K562 (cell line): ENCODE measurements around the gene ANKRD11. TPM values are rescaled to one million over a fixed set of nuclear protein-coding genes. Genes with fewer than 3 reads are reported as not detected.

Source experiments
- ATAC-seq: fragments of 200-7000 bp; cut with Tn5 transposase; 3 replicates; pipeline ENCODE4 v1.9.1; 2020; ENCODE audit warnings: moderate library complexity
- BruUV-seq: library from RNA; stranded (reverse); fragments of 400-500 nt; replicated peaks from 2 replicates; lab custom pipeline; 2021; lab: Mats Ljungman, UMichigan
- CTCF ChIA-PET: fragments of 300-600 bp; formaldehyde crosslinking; extraction: SDS; loops from one replicate; lab custom pipeline; 2021; ENCODE audit warnings: low intra/inter-chr PET ratio; lab: Yijun Ruan, JAX
- POLR2A ChIA-PET: fragments of 300-600, 350-650 bp; sonication (Branson Sonifier 250); formaldehyde crosslinking; extraction: SDS; loops from one replicate; lab custom pipeline; 2021; ENCODE audit warnings: antibody characterized with exemption, inconsistent platforms; lab: Yijun Ruan, JAX
- DNase-seq, 4 experiments: peaks; one replicate each; pipeline versions ENCODE4 v3.0.0 to v3.0.0-alpha.2; 2011 to 2018; ENCODE audit warnings: low spot score in 3 of 4, mixed read lengths in 3 of 4; ENCODE audit errors: extremely low read depth in 1 of 4
- FAIRE-seq: peaks from 2 replicates; lab custom pipeline; 2011; peaks lifted over from hg19 to GRCh38; lab: Jason Lieb, UNC
- H2AFZ ChIP-seq: 2 replicates; pipeline ENCODE4 v1.6.0; 2011; ENCODE audit warnings: low read depth, low read length, control low read depth, inconsistent platforms
- H3K27ac ChIP-seq: fragments of 200-600 bp; 3 replicates; pipeline ENCODE4 v1.8.0; 2011; ENCODE audit warnings: low read depth, mild to moderate bottlenecking, control low read depth, inconsistent platforms, low read length, moderate library complexity, mixed read lengths; ENCODE audit errors: extremely low read depth
- H3K27me3 ChIP-seq, 2 experiments: fragments of 300-600 bp in 1 of 2; 2 replicates in 1 of 2; 3 replicates in 1 of 2; pipeline versions ENCODE4 v1.6.0 to v1.8.0; 2011; ENCODE audit warnings: inconsistent platforms in 2 of 2, low read length in 2 of 2, mild to moderate bottlenecking in 1 of 2, mixed read lengths in 1 of 2, moderate library complexity in 1 of 2; ENCODE audit not compliant: control insufficient read depth in 2 of 2, insufficient read depth in 2 of 2
- H3K36me3 ChIP-seq: fragments of 300-600 bp; 3 replicates; pipeline ENCODE4 v1.8.0; 2011; ENCODE audit warnings: mild to moderate bottlenecking, low read length, inconsistent platforms; ENCODE audit not compliant: control insufficient read depth, insufficient read depth
- H3K4me1 ChIP-seq, 2 experiments: fragments of 200-600 bp in 1 of 2; replicated peaks in 1 of 2; 2 replicates in 1 of 2; 3 replicates in 1 of 2; pipeline versions ENCODE4 v1.5.1 to v1.8.0; 2011; ENCODE audit warnings: inconsistent platforms in 2 of 2, low read length in 2 of 2, mild to moderate bottlenecking in 1 of 2, mixed read lengths in 1 of 2, moderate library complexity in 1 of 2; ENCODE audit not compliant: control insufficient read depth in 2 of 2, insufficient read depth in 2 of 2
- H3K4me2 ChIP-seq: 2 replicates; pipeline ENCODE4 v1.6.1; 2011; ENCODE audit warnings: low read length, control low read depth, inconsistent platforms, mixed read lengths; ENCODE audit not compliant: insufficient read depth
- H3K4me3 ChIP-seq: fragments of 200-600 bp; sonication (generic), shearing (Covaris generic); 2 replicates; pipeline ENCODE4 v1.5.1; 2016; ENCODE audit warnings: control low read depth, inconsistent platforms
- H3K79me2 ChIP-seq: fragments of 200-600 bp; 3 replicates; pipeline ENCODE4 v1.8.0; 2011; ENCODE audit warnings: low read length, inconsistent platforms; ENCODE audit not compliant: control insufficient read depth, insufficient read depth
- H3K9ac ChIP-seq, 2 experiments: 2 replicates each; pipeline versions ENCODE4 v1.6.0 to v1.6.1; 2011; ENCODE audit warnings: low read depth in 2 of 2, low read length in 2 of 2, control low read depth in 1 of 2, inconsistent platforms in 1 of 2, mild to moderate bottlenecking in 1 of 2, mixed read lengths in 1 of 2; ENCODE audit not compliant: insufficient read depth in 1 of 2
- H3K9me1 ChIP-seq: one replicate; pipeline ENCODE4 v1.6.0; 2011; ENCODE audit warnings: inconsistent platforms, mild to moderate bottlenecking, low read length, moderate library complexity; ENCODE audit not compliant: control insufficient read depth, insufficient read depth
- H3K9me3 ChIP-seq: replicated peaks from 2 replicates; pipeline ENCODE4 v1.5.1; 2011; ENCODE audit warnings: low read depth, low read length, inconsistent platforms; ENCODE audit not compliant: control insufficient read depth, insufficient read depth
- H4K20me1 ChIP-seq: replicated peaks from 2 replicates; pipeline ENCODE4 v1.6.1; 2011; ENCODE audit warnings: low read length, inconsistent platforms, mixed read lengths; ENCODE audit not compliant: control insufficient read depth, insufficient read depth
- CHD2 ChIP-seq: IDR thresholded peaks from 2 replicates; pipeline ENCODE4 v1.6.1; 2011; ENCODE audit warnings: low read depth, low read length
- POLR2G ChIP-seq: fragments of 200-400 bp; formaldehyde crosslinking; IDR thresholded peaks from 2 replicates; pipeline ENCODE4 v1.6.1; 2017; ENCODE audit warnings: low read depth, mild to moderate bottlenecking, antibody characterized with exemption, low read length, moderate library complexity
- RBM22 ChIP-seq: fragments of 200-400 bp; formaldehyde crosslinking; IDR thresholded peaks from 2 replicates; pipeline ENCODE4 v1.6.1; 2018; ENCODE audit warnings: low read length, low read depth; ENCODE audit not compliant: poor library complexity, severe bottlenecking
- TAF1 ChIP-seq: IDR thresholded peaks from 2 replicates; pipeline ENCODE4 v1.6.1; 2011; ENCODE audit warnings: mild to moderate bottlenecking, low read length, moderate library complexity; ENCODE audit not compliant: insufficient read depth, control insufficient read depth, severe bottlenecking; ENCODE audit errors: extremely low read depth
- WGBS: fragments of 100-300 bp; shearing (Covaris generic); methylation state at CpG from one replicate; pipeline ENCODE4 v1.1.6; 2016; ENCODE audit warnings: low coverage, mixed read lengths; ENCODE audit not compliant: insufficient coverage; ENCODE audit errors: missing lambda C conversion rate; 5-methylcytosine and 5-hydroxymethylcytosine counted together
- in situ Hi-C: fragments of 300-500 bp; cut with MboI; formaldehyde crosslinking; loops from 4 replicates; pipeline ENCODE4 v1.15.0; 2018; ENCODE audit warnings: inconsistent platforms, mixed read lengths
- intact Hi-C: fragments of 100-400 bp; cut with micrococcal nuclease; formaldehyde crosslinking; loops from 2 replicates; pipeline ENCODE4 v1.14.2; 2022
- polyA plus RNA-seq, 8 experiments: library from polyadenylated mRNA; depleted of rRNA in 4 of 8; stranded (reverse) in 5 of 8; unstranded in 3 of 8; fragments of >200 nt; fragmentation: Nextera tagmentation in 2 of 8; fragmentation: Illumina TruSeq in 1 of 8; extraction: Ambion mirVana in 2 of 8; extraction: Trizol in 1 of 8; gene quantifications; 2 replicates each; pipeline versions ENCODE4 v1.2.1 to v1.2.3, GENCODE V29; 2011 to 2014; ENCODE audit warnings: inconsistent platforms in 1 of 8, missing spikeins in 1 of 8
- total RNA-seq, 7 experiments: library from RNA; depleted of rRNA in 6 of 7; stranded (reverse); fragments of >200 nt in 6 of 7; fragmentation: Illumina TruSeq in 2 of 7; extraction: Trizol in 2 of 7; gene quantifications; 2 replicates each; pipeline versions ENCODE4 v1.2.1 to v1.2.3, GENCODE V29; 2011 to 2021; ENCODE audit warnings: low replicate concordance in 1 of 7

The ANKRD11 gene
- total and polyA plus RNA-seq, 9 of the 15 experiments (the other 6 are each of a cell fraction or from before 2014, with no cell fraction given) = 4.7 to 126 (median 31.7) TPM

GRCh38 chr16:89288966-89289365 lies 201.4 kb downstream of the ANKRD11 start:
- intact Hi-C loops = loop anchor here (2.0 kb wide), 1 partner anchor 42 kb away; no protein-coding TSS in a partner anchor
- H2AFZ ChIP-seq = no peak overlapping the region
- no peak overlapping the region for H3K9ac ChIP-seq
- TF ChIP-seq TAF1 (no peak), RBM22 (peak; percentile 78), POLR2G (0 out of 2 replicates have a peak, but pooled peaks have one; percentile 13)
- peaks cover 16% of the 10 kb centered on the region for H3K9me3 ChIP-seq
- BruUV-seq = no TSS peak
- H3K27me3 ChIP-seq = no peaks in the 10 kb centered on the region
- in situ Hi-C loops = no loop called here
- no peak overlapping the region for H3K27ac ChIP-seq
- peaks cover 21% of the 10 kb centered on the region for H4K20me1 ChIP-seq
- WGBS = 96% methylated on average over 16 of the region's 19 CpGs
- DNase-seq (no peak), ATAC-seq (no peak), FAIRE-seq (no peak)
- CTCF ChIA-PET = no interaction called here
- peaks cover 5% of the 10 kb centered on the region for H3K9me1 ChIP-seq
- no peak overlapping the region for H3K4me3 ChIP-seq
- no peak overlapping the region for H3K4me2 ChIP-seq
- peaks cover 30% of the 10 kb centered on the region for H3K79me2 ChIP-seq
- peaks cover 71% of the 10 kb centered on the region for H3K36me3 ChIP-seq
- peaks cover 4 to 38% of the 10 kb centered on the region in 2 experiments; a peak in 4 of 5 replicates for H3K4me1 ChIP-seq
- POLR2A ChIA-PET = interaction anchor here (0.8 kb wide), 1 partner anchor 15 kb away, joined by 5 read pairs; no protein-coding TSS in a partner anchor

GRCh38 chr16:89288577-89288844 lies 201.8 kb downstream of the ANKRD11 start:
- H4K20me1 ChIP-seq = peaks cover 17% of the 10 kb centered on the region
- intact Hi-C loops (loop anchor here (2.0 kb wide), 1 partner anchor 42 kb away; no protein-coding TSS in a partner anchor), in situ Hi-C loops (no loop called here)
- H3K4me2 ChIP-seq = no peak overlapping the region
- DNase-seq = no peak
- POLR2A ChIA-PET = interaction anchor here (0.5 to 0.8 kb wide), 2 partner anchors 15 to 28 kb away, joined by 3 to 5 read pairs; no protein-coding TSS in a partner anchor
- H3K9me1 ChIP-seq = peaks cover 5% of the 10 kb centered on the region
- WGBS = 98% methylated on average over 13 of the region's 13 CpGs
- peaks cover 16% of the 10 kb centered on the region for H3K9me3 ChIP-seq
- peaks cover 26% of the 10 kb centered on the region for H3K79me2 ChIP-seq
- CTCF ChIA-PET = no interaction called here
- H3K27me3 ChIP-seq = no peaks in the 10 kb centered on the region
- H3K9ac ChIP-seq = no peak overlapping the region
- H3K4me3 ChIP-seq = no peak overlapping the region
- no peak overlapping the region for H2AFZ ChIP-seq
- H3K4me1 ChIP-seq = peaks cover 0 to 33% of the 10 kb centered on the region in 2 experiments; a peak in 2 of 5 replicates
- no TSS peak for BruUV-seq
- no peak for FAIRE-seq
- peaks cover 76% of the 10 kb centered on the region for H3K36me3 ChIP-seq
- no peak for TF ChIP-seq CHD2
- TF ChIP-seq POLR2G = peak; percentile 59
- ATAC-seq = no peak
- no peak overlapping the region for H3K27ac ChIP-seq
